CD1c-positive myeloid dendritic cell (primary cell): ENCODE measurements around the gene KXD1.
"Not testable (repeated sequence)": the region's sequence is repeated elsewhere in the genome, so short reads cannot be mapped to it uniquely, and the experiment has no call there.

Experiments used
- DNase-seq: peaks from one replicate; pipeline ENCODE4 v3.0.0-alpha.2; 2016; ENCODE audit errors: extremely low spot score

Gene KXD1

GRCh38 chr19:18536475-18536874, 21.2 kb upstream of the KXD1 start:
- DNase-seq = no peak

GRCh38 chr19:18537431-18537830, 20.2 kb upstream of the KXD1 start:
- no peak for DNase-seq

GRCh38 chr19:18538115-18538514, 19.6 kb upstream of the KXD1 start:
- no peak for DNase-seq

GRCh38 chr19:18539372-18539771, 18.3 kb upstream of the KXD1 start:
- DNase-seq = no peak

- not testable (repeated sequence) for DNase-seq
These were observed 17.5 kb upstream of the KXD1 start for GRCh38 chr19:18540200-18540599.

- no peak for DNase-seq
These were observed 16.2 kb upstream of the KXD1 start for GRCh38 chr19:18541258-18541991.

- no peak for DNase-seq
These were observed 15.4 kb upstream of the KXD1 start for GRCh38 chr19:18541992-18542940.

- peak; percentile 93 for DNase-seq
These were observed 14.5 kb upstream of the KXD1 start, which contains the start of gene FKBP8 for GRCh38 chr19:18542941-18543813. TSS of gene FKBP8 (minus strand) at chr19:18543573. CDS start at chr19:18541970, 1,603 bp downstream.

GRCh38 chr19:18543814-18544475, 13.7 kb upstream of the KXD1 start:
- peak; percentile 86 for DNase-seq

- no peak for DNase-seq
These were observed 6.0 kb upstream of the KXD1 start for GRCh38 chr19:18551631-18552030.

- no peak for DNase-seq
These were observed 509 bp downstream of the KXD1 start for GRCh38 chr19:18558202-18558555.

- no peak for DNase-seq
These were observed 934 bp downstream of the KXD1 start for GRCh38 chr19:18558604-18559003.

- no peak for DNase-seq
These were observed 2.0 kb downstream of the KXD1 start for GRCh38 chr19:18559685-18560084.

GRCh38 chr19:18562086-18562485, 4.4 kb downstream of the KXD1 start:
- DNase-seq = no peak

- no peak for DNase-seq
These were observed 9.3 kb downstream of the KXD1 start for GRCh38 chr19:18566953-18567352.

GRCh38 chr19:18568367-18568766, 10.7 kb downstream of the KXD1 start:
- DNase-seq = no peak

GRCh38 chr19:18571564-18572344, 14.1 kb downstream of the KXD1 start, which contains the start of gene UBA52:
TSS of gene UBA52 (plus strand) at chr19:18571857. CDS start at chr19:18573301, 1,444 bp downstream.
- DNase-seq = peak; percentile 100

- no peak for DNase-seq
These were observed 17.1 kb downstream of the KXD1 start for GRCh38 chr19:18574691-18575291.

GRCh38 chr19:18576383-18576782, 18.7 kb downstream of the KXD1 start:
- no peak for DNase-seq

- DNase-seq = no peak
These were observed 19.8 kb downstream of the KXD1 start for GRCh38 chr19:18577365-18577914.
